Measurements from ENCODE around the gene SARDH.

- no peak for TF ChIP-seq CTCF (conservative IDR thresholded peaks at IDR 0.05 in 1 of 2, IDR thresholded peaks at IDR 0.05 in 1 of 2; ENCODE audit: low read depth in 1 of 2, low read length in 2 of 2)
- TF ChIP-seq EZH2 (IDR thresholded peaks at IDR 0.05; ENCODE audit: low read length, missing control alignments) = no peak
Observed at GRCh38 chr9:133750982-133751649, 13.0 kb upstream of the SARDH start.

All from fibroblast of lung (primary cell).